NCI-H1930 (cell line): ENCODE data around the gene GPR3.
A peak's percentile ranks its signal among the peaks of the same experiment; 100 is the strongest.
"Not testable (repeated sequence)": the region's sequence is repeated elsewhere in the genome, so short reads cannot be mapped to it uniquely, and the experiment has no call there.

ENCODE experiments used
- DNase-seq, 2 experiments: peaks; one replicate each; lab custom pipeline; 2025; lab: John Stamatoyannopoulos, UW

Gene GPR3

DNA sequence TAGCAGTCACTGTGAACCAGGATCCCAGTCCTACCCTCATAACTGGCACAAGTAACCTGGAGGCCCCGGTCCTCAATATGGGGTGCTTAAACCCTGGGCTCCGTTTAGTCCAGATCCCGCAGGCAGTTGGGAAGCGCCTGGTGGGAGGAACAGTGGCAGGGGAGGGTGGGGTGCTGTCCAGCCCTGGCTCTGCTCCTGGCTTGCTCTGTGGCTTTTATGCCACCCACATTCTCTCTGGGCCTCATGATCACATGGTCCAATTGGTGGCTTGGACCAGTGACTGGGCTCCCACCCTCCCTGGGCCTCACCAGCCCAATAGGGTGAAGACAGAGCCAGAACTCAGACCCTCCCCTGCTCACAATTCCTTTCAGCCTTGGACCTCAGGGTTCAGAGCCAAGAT is 12.2 kb upstream of the GPR3 start:
- DNase-seq = no peak

- DNase-seq = no peak
These were observed 11.4 kb upstream of the GPR3 start for GRCh38 chr1:27380766-27381733.

DNA sequence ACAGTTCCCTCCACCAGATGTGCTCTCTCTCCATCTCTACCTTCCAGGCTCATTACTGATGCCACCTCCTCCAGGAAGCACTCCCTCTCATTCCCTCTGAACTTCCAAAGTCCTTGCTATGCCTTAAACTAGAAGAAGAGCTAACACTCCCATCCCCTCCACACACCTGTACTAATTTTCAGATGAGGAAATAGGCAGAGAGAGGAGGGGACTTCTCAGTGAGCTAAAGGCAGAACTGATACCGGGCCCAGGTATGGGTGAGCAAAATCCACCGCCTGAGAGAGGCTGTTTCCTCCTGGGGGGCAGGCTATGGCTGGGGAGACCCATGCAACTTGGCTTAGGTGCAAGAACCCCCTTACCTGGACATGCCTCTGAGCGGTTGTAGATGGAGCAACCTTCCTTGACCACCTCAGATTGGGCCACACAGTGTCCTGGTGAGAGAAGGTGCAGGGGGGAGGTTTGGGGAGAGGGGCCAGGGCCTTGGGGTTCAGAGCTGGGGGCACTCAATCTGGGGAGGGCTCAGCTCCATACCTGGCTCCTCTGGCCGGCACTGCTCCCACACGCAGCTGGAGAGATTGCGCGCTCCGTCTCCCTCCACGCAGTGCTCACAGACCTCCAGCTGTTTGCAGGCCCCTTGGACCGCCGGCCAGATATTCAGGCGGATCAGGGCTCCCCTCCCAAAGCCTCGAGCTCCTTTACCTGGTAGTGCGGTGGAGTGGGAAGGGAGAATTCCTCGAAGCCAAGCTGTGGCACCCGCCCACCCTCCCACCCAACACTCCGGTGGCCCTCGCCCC is 10.3 kb upstream of the GPR3 start:
- DNase-seq = no peak

DNA sequence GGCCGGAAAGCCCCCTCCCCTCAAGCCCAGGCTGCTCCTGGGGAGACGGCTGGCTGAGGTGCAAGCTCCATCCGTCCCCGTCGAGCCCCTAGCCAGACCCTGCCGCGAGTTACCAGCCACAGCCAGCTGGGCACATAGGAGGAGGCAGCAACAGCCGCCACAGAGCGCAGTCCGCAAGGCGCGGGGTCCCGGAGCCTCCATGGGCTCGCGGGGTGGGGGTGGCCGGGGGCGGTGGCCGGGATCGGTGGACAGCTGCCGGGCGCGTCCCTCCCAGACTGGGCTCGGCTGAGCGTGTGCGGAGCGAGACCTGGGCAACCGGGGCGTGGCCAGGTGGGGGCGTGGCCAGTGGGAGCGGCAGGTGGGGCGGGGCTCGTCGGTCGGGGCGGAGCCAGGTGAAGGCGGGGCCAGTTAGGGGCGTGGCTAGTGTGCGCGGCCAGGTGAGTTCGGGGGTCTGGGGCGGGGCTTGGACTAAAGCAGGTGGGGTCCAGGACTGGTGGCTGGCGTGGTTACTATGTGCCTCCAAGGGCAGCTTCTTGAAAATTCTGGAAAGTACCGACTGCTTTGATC is 9.3 kb upstream of the GPR3 start, which contains the start of gene CD164L2:
CD164L2 (minus strand) TSS at position 295 of the 567 bp plus-strand sequence; CDS start at position 201, 94 bp downstream.
- DNase-seq = peak; percentile 24 to 57

DNA sequence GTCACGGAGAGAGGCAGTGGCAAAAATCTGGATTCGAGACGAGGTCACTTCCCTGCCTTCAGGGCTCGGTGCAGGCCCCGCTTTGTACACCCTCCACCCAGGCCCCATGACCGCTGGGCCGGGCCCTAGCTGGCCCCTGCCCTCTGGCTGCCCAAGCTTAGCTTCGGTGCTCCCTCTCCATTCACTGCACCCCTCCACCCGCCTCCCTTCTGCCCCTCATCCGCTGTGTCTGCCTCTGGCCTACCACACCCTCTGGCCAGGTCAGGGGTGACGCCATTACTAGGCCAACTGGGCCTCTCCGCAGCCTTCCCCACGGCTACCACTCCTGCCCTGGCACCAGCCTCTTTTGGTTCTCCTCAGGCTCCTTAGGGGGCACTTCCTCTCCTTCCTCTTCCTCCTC is 8.8 kb upstream of the GPR3 start:
- DNase-seq = no peak

- DNase-seq = not testable (repeated sequence)
These were observed 7.6 kb upstream of the GPR3 start for GRCh38 chr1:27384797-27385196.

GRCh38 chr1:27388337-27389005 is 4.0 kb upstream of the GPR3 start:
- peak; percentile 63 to 68 for DNase-seq

DNA sequence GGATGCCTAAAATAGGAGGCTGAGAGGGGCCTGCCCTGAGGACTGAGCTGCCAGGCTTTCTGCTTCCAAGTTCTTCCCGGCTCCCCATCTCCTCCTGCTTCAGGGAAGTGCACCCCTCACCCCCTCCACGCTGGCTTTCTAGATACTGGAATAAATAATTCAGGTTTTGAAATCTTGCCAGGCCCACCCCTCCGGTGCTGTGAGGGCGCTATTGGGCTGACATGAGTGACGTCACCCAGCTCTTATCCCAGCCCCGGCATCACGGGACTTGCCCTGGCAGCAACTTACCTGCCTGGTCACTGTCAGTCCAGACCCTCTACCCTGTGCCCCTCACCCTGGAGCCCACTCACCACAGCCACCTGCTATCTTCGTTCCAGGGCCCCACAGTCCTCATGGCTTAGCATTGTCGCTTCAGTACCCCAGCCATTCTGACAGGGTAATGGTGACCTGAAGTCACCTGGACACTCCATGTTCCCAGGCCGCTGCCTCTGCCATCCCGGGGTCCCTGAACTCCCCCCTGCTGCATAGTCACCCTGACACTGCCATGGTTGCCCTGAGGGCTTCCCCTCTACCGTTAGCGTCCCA is 819 bp upstream of the GPR3 start:
- DNase-seq = peak in 1 of 2 experiments; percentile 18

DNA sequence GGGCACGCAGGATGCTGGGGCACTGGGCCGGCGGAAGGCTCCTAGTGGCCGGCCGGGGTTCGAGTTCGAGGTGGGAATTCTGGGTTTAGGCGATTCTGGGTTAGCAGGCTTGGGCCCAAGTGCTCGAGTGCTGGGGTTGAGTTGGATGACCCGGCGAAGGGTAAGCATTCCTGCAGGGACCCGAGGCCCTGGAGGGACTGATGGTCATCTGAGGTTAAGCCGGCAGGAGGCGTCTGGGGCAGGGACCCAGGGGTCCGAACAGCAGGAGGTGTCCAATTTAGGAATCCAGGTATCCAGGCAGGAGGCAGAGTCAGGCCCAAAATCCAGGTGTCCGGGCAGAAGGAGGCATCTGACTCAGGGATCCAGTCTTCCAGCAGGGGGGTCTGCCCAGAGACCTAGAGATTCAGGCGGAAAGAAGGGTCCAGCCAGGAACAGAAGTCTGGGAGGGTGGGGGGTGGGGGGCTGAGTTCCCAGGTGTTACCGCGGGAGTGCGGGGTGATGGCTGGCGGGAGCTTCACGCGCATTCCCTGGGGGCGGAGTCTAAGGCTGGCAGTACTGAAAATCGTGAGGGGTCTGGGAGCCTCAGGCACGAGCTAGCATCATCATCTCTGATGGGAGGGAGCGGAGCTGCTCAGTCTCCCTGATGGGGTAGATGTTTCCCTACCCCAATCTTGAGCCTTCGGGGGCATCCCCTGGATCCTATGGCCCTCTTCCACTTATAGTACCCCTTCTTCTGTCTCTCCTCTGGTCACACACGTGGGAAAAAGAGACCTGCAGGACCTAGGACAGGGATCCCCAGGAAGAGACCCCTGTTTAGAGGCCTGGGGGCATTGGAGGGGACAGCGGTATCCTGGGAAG is 585 bp downstream of the GPR3 start:
- peak in 1 of 2 experiments; percentile 29 for DNase-seq

DNA sequence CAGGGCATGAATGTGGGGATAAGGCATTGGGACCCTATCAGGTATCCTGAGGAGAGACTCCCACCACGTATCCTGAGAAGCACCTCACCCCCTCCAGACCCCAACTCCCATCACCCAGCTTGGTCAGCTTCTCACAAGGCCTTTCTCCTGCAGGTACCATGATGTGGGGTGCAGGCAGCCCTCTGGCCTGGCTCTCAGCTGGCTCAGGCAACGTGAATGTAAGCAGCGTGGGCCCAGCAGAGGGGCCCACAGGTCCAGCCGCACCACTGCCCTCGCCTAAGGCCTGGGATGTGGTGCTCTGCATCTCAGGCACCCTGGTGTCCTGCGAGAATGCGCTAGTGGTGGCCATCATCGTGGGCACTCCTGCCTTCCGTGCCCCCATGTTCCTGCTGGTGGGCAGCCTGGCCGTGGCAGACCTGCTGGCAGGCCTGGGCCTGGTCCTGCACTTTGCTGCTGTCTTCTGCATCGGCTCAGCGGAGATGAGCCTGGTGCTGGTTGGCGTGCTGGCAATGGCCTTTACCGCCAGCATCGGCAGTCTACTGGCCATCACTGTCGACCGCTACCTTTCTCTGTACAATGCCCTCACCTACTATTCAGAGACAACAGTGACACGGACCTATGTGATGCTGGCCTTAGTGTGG is 1.3 kb downstream of the GPR3 start:
- no peak for DNase-seq

- DNase-seq = no peak
These were observed 1.8 kb downstream of the GPR3 start for GRCh38 chr1:27394282-27394658.

DNA sequence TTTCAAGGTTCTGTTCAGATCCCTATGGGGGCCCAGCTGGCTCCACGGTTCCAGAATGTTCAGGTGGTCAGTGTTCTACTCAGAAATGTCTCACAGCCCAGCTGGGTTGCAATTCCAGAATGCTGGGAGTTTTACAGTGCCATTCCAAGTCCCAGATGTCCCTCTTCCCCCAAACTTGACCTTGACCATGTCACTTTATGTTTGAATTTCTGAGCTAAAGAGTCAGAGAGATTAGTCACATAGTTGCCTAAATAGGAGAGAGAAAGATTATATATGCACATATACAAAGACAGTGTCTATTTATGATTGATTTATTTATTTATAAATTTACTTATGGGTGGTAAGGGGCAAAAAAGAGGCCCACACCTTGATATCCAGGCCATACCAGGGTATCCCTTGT is 2.5 kb downstream of the GPR3 start:
- no peak for DNase-seq

DNA sequence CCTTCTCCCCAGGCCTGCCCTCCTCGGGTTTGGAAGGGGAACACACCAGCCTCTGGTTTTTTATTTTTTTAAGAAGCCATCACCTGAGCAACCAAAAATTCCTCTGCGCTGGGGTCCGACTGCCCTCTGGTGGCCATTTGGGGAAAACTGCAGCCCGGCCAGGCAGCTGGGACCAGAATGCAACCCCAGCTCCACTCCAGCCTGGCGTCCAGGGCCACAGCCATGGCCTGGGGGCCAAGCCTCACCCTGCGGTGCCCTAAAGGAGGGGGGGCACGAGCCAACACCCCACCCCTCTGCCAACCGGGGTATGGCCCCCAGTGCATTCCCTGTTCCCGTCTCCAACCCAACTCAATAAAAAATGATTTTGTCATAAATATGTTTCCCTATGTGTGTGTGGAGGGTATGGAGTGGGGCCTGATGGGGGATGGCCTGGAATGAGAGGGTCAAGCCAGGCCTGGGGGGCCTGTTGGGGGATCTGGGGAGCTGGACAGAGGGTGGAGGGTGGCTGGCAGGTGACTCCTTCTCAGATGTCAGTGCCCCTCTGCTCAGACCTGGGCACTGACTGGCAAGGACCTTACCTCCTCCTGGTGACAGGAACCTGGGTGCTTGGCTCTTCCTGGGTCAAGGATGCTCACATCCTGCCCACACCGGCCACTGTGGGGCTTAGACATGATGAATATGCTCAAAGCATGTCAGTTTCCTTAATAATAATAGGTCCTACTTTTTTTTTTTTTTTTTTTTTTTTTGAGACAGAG is 3.2 kb downstream of the GPR3 start:
- DNase-seq = peak; percentile 26 to 37

GRCh38 chr1:27397110-27397509 is 4.7 kb downstream of the GPR3 start:
- no peak for DNase-seq

DNA sequence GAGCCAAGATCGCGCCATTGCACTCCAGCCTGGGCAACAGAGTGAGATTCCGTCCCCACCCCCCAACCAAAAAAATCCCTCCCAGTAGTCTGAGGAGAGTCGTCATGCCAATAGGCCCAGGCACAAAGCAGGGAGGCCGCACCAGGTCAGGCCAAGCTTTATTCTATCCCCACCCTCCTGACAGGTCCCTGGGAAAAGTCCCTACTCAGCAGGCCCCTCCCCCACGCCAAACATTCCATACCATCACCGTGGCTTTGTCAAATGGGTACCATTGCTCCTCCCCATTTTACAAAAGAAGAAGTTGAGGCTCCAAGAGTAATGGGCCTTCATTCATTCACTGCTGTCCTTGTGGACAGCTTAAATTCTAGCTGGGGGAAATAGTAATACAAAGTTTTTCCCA is 5.3 kb downstream of the GPR3 start:
- DNase-seq = no peak

DNA sequence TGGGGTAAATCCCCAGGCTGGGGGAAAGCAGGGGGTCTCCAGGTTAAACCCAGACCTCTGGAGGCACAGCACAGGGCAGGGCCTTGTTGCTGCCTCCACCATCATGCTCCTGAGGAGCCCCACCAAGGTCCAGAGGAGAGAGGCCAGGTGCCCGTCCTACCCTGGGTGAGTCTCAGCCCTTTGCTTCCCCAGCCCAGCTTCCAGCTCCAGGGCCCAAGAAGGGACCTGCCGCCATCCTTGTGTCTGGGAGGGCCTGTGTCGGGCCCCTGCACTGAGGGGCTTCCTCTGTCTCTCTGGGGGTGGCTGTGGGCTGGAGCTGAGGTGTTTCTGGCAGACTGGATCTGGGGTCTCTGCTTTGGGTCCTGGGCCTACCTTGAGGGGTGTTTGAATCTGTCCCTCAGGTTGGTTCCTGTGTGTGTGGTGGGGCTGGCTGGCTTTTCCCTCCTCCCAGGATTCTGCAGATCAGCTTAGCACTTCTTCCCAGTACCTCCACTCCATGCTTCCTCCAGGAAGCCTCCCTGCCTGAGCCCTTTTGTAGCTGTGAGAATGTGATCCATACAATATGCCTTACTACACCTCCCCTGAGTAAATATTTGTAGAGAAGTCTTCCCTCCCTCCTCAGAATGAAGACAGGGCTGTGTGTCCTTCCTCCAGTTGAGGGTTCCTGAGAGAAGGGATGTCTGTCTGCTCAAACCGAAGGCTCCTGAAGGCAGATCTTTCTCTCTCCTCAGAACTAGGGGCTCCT is 6.2 kb downstream of the GPR3 start:
- DNase-seq = no peak

GRCh38 chr1:27399251-27400025 is 7.0 kb downstream of the GPR3 start:
- DNase-seq = no peak
